DND-41 (cell line): Measurements from ENCODE around the gene CNIH2.
"Not testable (repeated sequence)": the region's sequence is repeated elsewhere in the genome, so short reads cannot be mapped to it uniquely, and the experiment has no call there.

Experiments
- ATAC-seq: fragments of 200-7000 bp; cut with Tn5 transposase; 3 replicates; pipeline ENCODE4 v1.9.1; 2021; ENCODE audit warnings: low read depth; ENCODE audit not compliant: insufficient read depth
- DNase-seq: peaks from one replicate; pipeline ENCODE4 v3.0.0-alpha.2; 2020
- H2AFZ ChIP-seq: 2 replicates; pipeline ENCODE4 v1.6.0; 2012; ENCODE audit warnings: low read depth, low read length
- H3K27ac ChIP-seq: 2 replicates; pipeline ENCODE4 v1.5.1; 2012; ENCODE audit warnings: low read length, inconsistent platforms
- H3K27me3 ChIP-seq: fragments of 200-600 bp; sonication (generic); 2 replicates; pipeline ENCODE4 v1.6.0; 2012; ENCODE audit warnings: low read length, mild to moderate bottlenecking, inconsistent platforms; ENCODE audit not compliant: insufficient read depth, poor library complexity
- H3K36me3 ChIP-seq: 2 replicates; pipeline ENCODE4 v1.5.1; 2012; ENCODE audit warnings: low read length, inconsistent platforms; ENCODE audit not compliant: insufficient read depth
- H3K4me1 ChIP-seq: 2 replicates; pipeline ENCODE4 v1.5.1; 2012; ENCODE audit warnings: mild to moderate bottlenecking, low read length; ENCODE audit not compliant: insufficient read depth
- H3K4me2 ChIP-seq: 2 replicates; pipeline ENCODE4 v1.6.0; 2012; ENCODE audit warnings: mild to moderate bottlenecking, moderate library complexity, low read length, inconsistent platforms; ENCODE audit not compliant: insufficient read depth
- H3K4me3 ChIP-seq, 2 experiments: fragments of 200-600 bp in 1 of 2; shearing (Covaris generic) in 1 of 2; 2 replicates each; pipeline ENCODE4 v1.5.1; 2012 to 2016; ENCODE audit warnings: inconsistent platforms in 2 of 2, low read length in 2 of 2, mild to moderate bottlenecking in 2 of 2, low read depth in 1 of 2, moderate library complexity in 1 of 2
- H3K79me2 ChIP-seq: 2 replicates; pipeline ENCODE4 v1.6.0; 2012; ENCODE audit warnings: low read length, inconsistent platforms; ENCODE audit not compliant: insufficient read depth
- H3K9ac ChIP-seq: 2 replicates; pipeline ENCODE4 v1.6.0; 2012; ENCODE audit warnings: low read depth, mild to moderate bottlenecking, inconsistent platforms, low read length, moderate library complexity
- H3K9me3 ChIP-seq: 2 replicates; pipeline ENCODE4 v1.5.1; 2012; ENCODE audit warnings: low read length, moderate library complexity, mild to moderate bottlenecking, inconsistent platforms; ENCODE audit not compliant: insufficient read depth, severe bottlenecking
- H4K20me1 ChIP-seq: 2 replicates; pipeline ENCODE4 v1.6.0; 2012; ENCODE audit warnings: low read length; ENCODE audit not compliant: insufficient read depth
- EZH2 ChIP-seq: IDR thresholded peaks from 3 replicates; pipeline ENCODE4 v1.6.1; 2012; ENCODE audit warnings: borderline replicate concordance, low read depth, mild to moderate bottlenecking, moderate library complexity, low read length, inconsistent platforms; ENCODE audit not compliant: severe bottlenecking
- TF ChIP-seq, protein P1 (sequence below): IDR thresholded peaks from 2 replicates; pipeline ENCODE4 v1.5.1; 2012; ENCODE audit warnings: borderline replicate concordance, low read length, moderate library complexity, mild to moderate bottlenecking; ENCODE audit not compliant: poor library complexity, severe bottlenecking; ENCODE audit errors: extremely low read depth

The CNIH2 gene

DNA sequence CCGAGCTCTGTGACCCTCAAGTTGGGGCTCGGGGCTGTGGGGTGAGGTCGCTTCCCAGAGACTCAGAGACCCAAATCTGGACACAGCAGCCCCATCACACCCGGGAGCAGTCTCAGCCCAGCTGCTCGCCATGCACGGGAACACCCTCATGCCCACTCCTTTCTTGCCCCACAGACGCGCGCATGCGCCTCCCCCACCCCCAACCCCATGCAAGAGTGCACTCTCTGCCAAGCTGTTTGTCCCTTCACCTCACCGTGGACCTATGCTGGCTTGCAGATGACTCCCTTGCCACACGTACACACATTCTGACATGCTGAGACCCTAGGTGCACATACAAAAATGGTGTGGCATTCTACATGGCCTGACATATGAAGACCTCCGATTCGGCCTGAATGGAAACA lies 39.3 kb downstream of the CNIH2 start:
- TF ChIP-seq, protein P1, sequence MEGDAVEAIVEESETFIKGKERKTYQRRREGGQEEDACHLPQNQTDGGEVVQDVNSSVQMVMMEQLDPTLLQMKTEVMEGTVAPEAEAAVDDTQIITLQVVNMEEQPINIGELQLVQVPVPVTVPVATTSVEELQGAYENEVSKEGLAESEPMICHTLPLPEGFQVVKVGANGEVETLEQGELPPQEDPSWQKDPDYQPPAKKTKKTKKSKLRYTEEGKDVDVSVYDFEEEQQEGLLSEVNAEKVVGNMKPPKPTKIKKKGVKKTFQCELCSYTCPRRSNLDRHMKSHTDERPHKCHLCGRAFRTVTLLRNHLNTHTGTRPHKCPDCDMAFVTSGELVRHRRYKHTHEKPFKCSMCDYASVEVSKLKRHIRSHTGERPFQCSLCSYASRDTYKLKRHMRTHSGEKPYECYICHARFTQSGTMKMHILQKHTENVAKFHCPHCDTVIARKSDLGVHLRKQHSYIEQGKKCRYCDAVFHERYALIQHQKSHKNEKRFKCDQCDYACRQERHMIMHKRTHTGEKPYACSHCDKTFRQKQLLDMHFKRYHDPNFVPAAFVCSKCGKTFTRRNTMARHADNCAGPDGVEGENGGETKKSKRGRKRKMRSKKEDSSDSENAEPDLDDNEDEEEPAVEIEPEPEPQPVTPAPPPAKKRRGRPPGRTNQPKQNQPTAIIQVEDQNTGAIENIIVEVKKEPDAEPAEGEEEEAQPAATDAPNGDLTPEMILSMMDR = no peak
- no peak for TF ChIP-seq EZH2
- DNase-seq (peak; percentile 59), ATAC-seq (peak; percentile 3; the same call in 1 of the 3 replicates)
- Histone ChIP-seq H3K79me2 (no peaks in the 10 kb centered on the region), H3K9me3 (no peaks in the 10 kb centered on the region), H3K27ac (peak overlapping the region; percentile 99), H3K27me3 (no peaks in the 10 kb centered on the region), H3K4me3 (peak overlapping the region in 1 of 2 experiments; percentile 33; a peak in 1 of 4 replicates), H3K36me3 (no peaks in the 10 kb centered on the region), H2AFZ (peak overlapping the region; percentile 44; the same call in 1 of the 2 replicates), H3K4me1 (peaks cover 49% of the 10 kb centered on the region), H3K4me2 (peak overlapping the region; percentile 53), H4K20me1 (0 out of 2 replicates have a peak, but pooled peaks cover 2% of the 10 kb centered on the region), H3K9ac (peak overlapping the region; percentile 47)

DNA sequence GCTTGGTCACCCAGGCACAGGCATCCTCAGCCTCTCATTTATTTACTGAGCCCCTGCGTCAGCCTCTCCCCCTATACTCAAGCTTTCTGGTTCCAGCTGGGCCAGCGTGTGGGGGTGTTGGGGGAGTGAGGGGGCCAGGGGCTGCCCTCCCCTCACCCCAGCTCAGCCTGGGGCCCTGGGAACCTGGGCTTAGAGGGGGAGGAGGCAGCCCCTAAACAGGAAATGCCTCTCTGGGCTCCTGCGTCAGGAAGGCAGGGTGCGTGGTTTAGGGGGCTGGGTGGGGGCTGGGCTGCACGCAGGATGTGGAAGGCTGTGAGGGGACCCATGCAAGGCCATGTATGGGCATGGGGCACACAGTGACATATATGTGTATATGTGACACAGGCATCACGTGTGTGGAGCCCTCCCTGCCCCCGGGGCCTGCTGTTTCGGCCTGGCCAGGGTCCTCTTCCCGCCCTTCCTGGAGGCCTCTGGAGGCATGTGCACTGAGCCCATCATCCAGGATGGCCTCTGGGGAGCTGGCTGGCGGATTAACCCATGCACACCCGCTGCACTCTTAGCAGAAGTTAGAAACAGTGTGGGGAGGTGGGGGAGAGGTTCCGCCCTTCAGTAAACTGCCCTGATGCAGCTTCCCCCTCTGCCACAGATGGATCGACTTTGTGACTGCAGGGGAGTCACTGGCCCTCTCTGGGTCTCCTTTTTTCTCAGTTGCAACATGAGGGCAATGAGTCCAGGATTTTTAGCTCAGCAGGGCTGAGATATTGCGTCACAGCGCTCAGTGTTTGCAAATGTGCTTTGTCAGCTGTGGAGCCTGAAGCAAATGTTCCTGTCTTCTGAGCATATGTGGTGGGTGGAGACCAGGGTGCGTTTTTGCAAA lies 40.0 kb downstream of the CNIH2 start:
- H3K27me3 ChIP-seq = no peaks in the 10 kb centered on the region
- DNase-seq = peak; percentile 94
- H3K4me1 ChIP-seq = peaks cover 45% of the 10 kb centered on the region
- H3K79me2 ChIP-seq = no peaks in the 10 kb centered on the region
- H3K4me3 ChIP-seq = peak overlapping the region in 1 of 2 experiments; percentile 41; a peak in 2 of 4 replicates
- peak overlapping the region; percentile 53 for H3K4me2 ChIP-seq
- peak overlapping the region; percentile 99 for H3K27ac ChIP-seq
- H4K20me1 ChIP-seq = 0 out of 2 replicates have a peak, but pooled peaks cover 2% of the 10 kb centered on the region
- H3K9ac ChIP-seq = peak overlapping the region; percentile 47
- no peak for TF ChIP-seq EZH2
- TF ChIP-seq, protein P1 = no peak
- ATAC-seq = peak; percentile 88
- no peaks in the 10 kb centered on the region for H3K36me3 ChIP-seq
- peak overlapping the region; percentile 44 for H2AFZ ChIP-seq
- no peaks in the 10 kb centered on the region for H3K9me3 ChIP-seq

DNA sequence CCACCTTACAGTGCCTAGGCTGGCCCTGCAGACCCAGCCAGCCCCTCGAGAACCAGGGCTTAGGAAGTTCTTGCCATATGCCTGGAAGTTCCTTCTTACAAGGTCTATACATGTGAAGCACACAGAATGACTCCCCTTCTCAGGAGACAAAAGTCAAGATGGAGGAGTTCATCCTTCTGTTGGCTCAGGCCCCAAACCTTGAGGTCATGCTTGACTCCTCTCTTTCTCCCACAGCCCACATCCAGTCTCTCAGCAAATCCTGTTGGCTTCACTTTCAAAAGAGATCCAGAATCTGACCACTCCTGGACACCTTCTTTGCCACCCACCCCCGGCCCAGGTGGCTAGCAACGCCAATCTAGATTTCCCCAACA lies 40.6 kb downstream of the CNIH2 start:
- no peaks in the 10 kb centered on the region for H3K27me3 ChIP-seq
- H3K27ac ChIP-seq = peak overlapping the region; percentile 99
- peaks cover 38% of the 10 kb centered on the region for H3K4me1 ChIP-seq
- H3K36me3 ChIP-seq = no peaks in the 10 kb centered on the region
- H3K4me3 ChIP-seq = peak overlapping the region in 1 of 2 experiments; percentile 41; a peak in 1 of 4 replicates
- TF ChIP-seq, protein P1 = no peak
- no peak for TF ChIP-seq EZH2
- H3K4me2 ChIP-seq = peak overlapping the region; percentile 53
- no peak for DNase-seq
- 0 out of 2 replicates have a peak, but pooled peaks cover 2% of the 10 kb centered on the region for H4K20me1 ChIP-seq
- no peaks in the 10 kb centered on the region for H3K79me2 ChIP-seq
- H3K9me3 ChIP-seq = no peaks in the 10 kb centered on the region
- peak overlapping the region; percentile 9 for H2AFZ ChIP-seq
- peak overlapping the region; percentile 47 for H3K9ac ChIP-seq
- no peak for ATAC-seq

DNA sequence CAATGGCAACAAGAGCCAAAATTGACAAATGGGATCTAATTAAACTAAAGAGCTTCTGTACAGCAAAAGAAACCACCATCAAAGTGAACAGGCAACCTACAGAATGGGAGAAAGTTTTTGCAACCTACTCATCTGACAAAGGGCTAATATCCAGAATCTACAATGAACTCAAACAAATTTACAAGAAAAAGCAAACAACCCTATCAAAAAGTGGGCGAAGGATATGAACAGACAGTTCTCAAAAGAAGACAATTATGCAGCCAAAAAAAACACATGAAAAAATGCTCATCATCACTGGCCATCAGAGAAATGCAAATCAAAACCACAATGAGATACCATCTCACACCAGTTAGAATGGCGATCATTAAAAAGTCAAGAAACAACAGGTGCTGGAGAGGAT lies 42.3 kb downstream of the CNIH2 start:
- not testable (repeated sequence) for H3K79me2 ChIP-seq, ATAC-seq, H3K27ac ChIP-seq, H4K20me1 ChIP-seq, H2AFZ ChIP-seq, H3K27me3 ChIP-seq, DNase-seq, H3K4me3 ChIP-seq, H3K9ac ChIP-seq, H3K9me3 ChIP-seq, H3K36me3 ChIP-seq, H3K4me2 ChIP-seq
- peaks cover 37% of the 10 kb centered on the region for H3K4me1 ChIP-seq

DNA sequence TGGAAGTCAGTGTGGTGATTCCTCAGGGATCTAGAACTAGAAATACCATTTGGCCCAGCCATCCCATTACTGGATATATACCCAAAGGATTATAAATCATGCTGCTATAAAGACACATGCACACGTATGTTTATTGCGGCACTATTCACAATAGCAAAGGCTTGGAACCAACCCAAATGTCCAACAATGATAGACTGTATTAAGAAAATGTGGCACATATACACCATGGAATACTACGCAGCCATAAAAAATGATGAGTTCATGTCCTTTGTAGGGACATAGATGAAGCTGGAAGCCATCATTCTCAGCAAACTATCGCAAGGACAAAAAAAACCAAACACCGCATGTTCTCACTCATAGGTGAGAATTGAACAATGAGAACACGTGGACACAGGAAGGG lies 42.8 kb downstream of the CNIH2 start:
- not testable (repeated sequence) for H3K4me2 ChIP-seq, H3K27ac ChIP-seq, H3K79me2 ChIP-seq, H3K27me3 ChIP-seq, H3K9ac ChIP-seq, H2AFZ ChIP-seq, H3K9me3 ChIP-seq, H4K20me1 ChIP-seq, H3K36me3 ChIP-seq, ATAC-seq, H3K4me3 ChIP-seq, DNase-seq
- peaks cover 42% of the 10 kb centered on the region for H3K4me1 ChIP-seq
